AML-193 (cell line): ENCODE measurements around the gene GNAI1.

Source experiments
- DNase-seq, 2 experiments: peaks; one replicate each; lab custom pipeline; 2025; lab: John Stamatoyannopoulos, UW

Gene GNAI1

DNA sequence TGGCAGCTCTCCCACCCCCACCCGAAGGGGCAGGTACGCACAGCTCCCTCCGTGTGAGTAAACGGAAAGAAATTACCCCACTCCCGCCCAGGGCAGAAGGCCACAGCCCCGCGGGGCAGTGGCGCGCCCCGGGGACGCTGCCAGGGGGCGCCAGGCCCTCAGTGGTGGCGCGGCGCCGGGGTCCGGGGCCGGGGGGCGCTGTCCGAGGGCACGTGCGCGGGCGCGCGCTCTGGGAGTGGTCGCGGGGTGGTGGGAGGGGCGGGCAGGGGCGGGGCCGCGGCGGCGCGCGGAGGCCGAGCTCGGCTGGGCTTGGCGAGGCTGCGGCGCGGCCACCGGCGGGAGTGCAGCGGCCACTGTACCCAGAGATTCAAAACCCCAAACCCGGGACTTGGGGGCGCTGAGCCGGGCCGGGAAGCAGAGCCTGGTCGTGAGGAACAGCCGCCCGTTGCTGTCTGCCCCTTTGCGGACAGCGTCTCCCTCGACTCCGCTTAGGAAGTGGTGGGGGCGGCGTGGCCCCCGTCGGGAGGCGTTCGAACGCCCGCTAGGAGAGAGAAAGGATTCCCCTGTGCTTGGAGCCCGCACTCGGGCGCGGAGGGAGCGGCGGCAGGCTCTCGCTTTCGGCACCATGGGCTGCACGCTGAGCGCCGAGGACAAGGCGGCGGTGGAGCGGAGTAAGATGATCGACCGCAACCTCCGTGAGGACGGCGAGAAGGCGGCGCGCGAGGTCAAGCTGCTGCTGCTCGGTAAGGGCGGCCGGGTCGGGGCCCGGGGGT, at the start of gene GNAI1:
TSS of gene GNAI1 (plus strand) at position 296 of the 773 bp plus-strand sequence. CDS start at position 626, 330 bp downstream.
- no peak for DNase-seq

DNA sequence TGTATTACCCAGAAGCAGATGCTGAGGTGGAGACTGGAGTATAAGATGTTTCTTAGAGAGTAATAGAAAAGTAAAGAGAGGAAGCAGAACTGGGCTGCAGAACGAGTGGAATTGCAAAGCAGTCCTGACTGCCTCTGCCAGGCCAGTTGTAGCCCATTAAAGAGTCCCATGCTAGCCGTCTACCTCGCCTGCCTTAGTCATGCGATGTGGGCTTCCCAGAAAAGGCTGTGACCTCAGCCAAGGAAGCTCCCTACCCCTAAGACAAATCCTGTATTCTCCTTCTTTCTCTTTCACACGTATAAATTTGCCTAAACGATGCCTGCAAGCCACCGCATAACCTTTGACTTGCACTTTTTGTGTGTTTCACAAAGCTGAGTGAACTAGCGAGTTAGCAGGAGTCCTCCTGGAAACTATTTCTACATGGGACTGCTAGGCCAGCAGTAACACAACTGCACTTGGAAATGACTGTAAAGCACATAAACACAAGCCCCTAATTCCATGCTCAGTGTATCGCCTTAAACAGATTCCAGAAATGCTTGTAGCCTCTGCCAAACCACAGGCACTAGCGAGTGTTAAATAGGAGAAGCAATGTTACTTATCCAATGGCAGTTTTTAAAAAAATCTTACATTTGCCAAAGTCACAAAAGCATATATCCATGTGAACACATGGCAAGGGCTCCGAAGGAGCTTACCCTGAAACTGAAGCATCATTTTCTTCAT, 47.4 kb upstream of the GNAI1 start:
- no peak for DNase-seq

DNA sequence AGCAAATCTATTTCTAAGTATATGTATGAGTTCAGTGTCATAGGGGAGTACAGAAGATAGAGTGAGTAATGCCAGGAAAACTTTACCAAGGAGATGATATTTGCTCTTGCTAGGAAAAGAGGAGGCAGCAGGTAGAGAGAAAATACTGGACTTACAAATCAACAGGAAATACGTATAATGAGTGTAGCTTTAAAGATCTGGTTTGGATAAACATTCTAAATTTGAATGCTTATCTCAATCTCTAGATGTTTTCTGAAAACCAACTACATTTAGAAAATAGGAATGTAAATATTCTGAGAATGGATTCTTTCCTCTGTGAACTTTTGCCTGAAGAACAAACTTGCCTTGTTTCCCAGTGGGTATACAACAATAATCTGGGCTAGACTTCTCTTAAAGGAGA, 46.9 kb upstream of the GNAI1 start:
- no peak for DNase-seq

DNA sequence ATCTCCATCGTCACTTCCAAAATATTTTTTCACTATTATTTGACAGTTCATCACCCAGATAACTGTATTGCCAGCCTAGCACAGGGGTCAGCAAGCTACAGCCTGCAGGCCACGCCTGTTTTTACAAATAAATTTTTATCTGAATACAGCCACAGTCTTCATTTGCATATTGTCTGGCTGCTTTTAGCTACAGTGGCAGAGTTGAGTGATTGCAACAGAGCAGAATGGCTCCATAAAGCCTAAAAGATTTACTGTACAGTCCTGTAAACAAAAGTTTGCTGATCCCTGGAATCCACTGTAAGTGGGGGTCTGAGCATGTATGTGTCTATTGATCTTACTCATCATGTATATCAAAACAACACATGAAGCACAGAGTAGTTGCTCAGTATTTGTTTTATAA, 45.9 kb upstream of the GNAI1 start:
- no peak for DNase-seq

DNA sequence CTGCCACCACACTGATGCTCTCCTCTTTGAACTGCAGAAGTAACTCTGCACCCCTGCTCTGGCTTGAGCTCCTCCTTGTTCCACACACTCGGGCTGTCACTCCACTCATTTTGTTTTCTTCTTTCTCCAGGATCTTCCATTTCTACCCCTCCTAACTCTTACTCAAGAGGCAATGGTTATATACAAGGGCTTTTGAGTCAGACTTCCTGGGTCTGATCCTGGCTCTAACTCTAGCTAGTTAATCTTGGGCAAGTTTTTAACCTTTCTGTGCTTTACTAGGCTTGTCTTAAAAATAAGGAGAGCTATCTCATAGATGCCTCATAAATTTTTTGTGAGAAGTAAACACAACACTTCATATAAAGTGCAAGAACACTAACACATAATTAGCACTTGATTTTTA, 45.3 kb upstream of the GNAI1 start:
- DNase-seq = no peak

DNA sequence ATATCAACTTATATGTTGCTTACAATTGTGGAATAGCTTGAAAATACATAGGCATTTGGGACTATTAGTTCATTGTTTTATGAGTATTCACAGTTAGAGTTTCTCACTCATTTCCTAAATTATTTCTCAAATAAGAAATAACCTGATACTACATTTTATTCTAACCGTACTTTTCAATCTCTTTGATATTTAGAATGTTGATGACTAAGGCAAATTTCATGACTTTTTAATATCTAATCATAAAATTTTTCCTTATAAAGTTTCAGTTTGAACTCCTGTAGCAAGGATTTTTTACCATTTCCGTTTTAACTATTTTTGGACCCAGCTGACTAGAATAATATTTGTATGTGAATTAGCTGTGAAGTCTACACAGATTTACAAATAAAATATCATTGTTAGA, 41.3 kb upstream of the GNAI1 start:
- DNase-seq = no peak

DNA sequence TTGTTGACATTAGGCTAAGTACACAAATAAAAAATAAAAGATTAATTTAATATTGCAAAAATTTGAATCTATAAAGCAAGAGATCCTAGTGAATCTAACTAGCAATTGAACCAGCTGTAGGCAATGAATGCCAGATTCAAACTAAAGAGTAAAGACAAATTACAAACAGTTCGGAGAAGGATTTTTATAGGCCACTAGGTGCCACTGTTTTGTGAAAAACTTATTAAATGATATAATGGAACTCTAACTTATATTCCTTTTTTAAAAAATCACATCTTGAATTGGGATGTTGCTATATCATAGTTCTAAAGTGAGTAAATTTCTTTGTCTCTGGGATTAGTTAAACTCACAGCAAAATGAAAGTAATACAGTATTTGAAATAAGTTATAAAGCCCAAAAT, 39.1 kb upstream of the GNAI1 start:
- no peak for DNase-seq

DNA sequence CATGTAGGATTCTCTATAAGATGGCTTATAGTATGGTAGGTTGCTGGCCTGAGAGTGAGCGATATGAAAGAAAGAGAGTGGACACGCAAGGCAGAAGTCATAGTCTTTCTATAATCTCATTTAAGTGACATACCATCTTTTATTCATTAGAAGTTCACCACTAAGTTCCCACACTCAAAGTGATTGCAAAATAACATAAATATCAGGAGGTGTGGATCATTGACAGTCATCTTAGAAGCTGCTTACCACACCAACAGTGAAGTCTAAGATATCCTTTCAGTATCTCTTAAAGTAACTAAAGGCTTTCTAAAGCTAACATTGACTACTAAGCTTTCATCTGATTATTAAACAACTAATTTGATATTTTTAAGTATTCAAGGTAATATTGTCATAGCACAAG, 36.9 kb upstream of the GNAI1 start:
- DNase-seq = no peak

DNA sequence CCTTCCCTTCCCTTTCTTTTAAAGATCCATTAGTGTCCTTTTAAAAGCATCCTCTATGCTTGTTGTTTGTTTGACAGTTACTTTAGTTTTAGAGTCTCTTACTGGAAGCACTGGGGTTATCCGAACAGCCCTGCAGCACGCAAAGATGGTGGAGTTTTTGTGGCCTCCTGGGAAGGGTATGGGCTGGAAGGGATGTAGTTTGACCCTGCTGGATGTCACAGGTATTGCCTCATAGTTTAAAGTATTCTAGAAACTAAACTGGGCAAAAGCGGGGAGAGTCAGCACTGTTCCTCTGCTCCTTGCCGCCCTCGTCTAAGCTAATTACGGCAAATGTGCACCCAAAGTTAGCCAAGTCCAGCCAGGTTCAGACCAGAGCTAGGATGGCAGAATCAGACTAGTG, 35.8 kb upstream of the GNAI1 start:
- DNase-seq = no peak

DNA sequence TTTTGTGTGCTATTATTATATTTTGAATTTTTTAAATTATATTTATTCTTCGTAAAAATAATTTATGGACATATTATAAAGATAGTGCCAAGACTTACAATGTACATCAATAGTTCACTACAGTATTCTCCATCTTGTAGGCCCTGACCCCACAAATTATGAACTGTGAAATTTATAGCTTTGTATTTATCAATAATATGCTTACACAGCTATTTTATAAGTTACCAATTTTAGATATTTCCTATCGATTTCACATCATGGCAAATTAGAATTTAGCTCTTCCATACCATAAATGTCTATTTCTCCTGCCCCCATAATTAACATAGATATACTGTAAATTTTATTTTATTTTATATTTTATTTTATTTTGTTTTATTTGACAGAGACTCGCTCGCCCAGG, 34.4 kb upstream of the GNAI1 start:
- no peak for DNase-seq

DNA sequence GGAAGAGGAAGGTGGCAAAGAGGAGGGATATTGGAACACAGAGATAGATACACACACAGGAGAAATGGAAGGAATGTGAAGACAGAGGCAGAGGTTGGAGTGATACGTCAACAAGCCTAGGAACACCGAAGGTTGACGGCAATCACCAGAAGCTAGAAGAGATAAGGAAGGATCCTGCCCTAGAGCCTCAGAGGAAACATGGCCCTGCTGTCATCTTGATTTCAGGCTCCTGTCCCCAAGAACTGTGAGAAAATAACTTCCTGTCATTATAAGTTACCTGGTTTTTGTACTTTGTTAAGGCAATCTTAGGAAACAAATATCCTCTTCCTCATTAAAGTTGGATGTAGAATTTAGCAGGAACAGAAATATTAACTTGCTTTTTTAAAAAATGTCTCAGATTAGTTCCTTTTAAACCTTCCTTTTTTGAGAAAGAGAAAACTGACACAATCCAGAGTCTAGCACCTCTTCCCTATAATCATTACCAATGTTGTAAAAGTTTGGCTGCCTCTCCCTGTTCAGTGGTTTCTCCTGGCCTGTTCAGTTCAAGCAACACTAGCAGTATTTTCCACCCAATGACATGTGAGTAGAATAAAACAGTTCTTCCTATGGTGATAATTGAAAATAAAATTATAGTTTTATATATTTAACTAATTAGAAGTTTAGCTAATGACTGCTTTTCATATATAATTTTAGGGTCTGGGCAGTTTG, 28.8 kb upstream of the GNAI1 start:
- DNase-seq = no peak

DNA sequence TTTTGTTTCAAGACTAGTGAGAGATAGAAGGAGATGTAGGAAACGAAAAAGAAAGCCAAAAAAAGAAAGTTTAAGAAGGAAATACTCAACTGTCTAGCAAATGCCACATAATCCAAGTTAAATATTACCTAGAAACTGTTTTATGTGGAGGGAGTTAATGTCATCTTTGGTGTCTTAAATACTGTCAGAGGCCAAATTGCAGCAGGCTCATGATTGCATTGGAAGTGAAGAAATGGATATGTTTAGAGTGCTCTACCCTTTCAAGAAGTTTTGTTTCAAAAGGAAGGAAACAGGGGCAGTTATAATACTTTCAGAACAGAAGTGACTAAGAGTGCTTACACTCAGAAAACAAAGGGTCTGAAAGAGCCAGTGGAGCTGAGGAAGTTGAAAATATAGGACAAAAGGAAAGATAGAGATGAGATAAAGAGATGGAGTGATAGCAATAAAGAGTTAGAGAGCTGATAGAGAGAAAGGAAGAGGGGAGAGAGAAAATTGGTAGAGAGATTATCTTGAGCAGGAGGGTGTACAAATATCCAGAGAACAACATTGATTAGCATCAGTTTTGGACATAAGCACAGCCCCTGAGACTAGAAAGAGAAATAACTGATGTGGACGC, 28.0 kb upstream of the GNAI1 start:
- DNase-seq = no peak

DNA sequence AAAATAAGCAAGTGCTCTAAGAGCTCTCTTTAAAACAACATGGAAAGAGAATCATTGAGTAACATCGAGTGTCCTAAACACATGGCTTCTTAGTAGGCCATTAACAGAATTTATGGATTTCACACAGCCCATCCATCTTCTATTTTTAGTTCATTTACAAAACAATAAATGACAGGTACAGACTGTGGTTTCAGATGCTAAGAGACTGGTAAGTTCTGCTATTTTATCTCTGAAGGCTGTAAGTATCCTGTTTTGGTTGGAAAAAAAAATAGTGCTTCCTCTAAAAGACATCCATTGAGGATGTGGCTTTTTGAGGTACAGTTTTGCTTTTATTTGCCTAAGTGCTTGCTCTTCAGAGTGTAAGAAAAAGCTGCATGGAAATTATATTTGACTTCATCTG, 27.4 kb upstream of the GNAI1 start:
- DNase-seq = no peak

DNA sequence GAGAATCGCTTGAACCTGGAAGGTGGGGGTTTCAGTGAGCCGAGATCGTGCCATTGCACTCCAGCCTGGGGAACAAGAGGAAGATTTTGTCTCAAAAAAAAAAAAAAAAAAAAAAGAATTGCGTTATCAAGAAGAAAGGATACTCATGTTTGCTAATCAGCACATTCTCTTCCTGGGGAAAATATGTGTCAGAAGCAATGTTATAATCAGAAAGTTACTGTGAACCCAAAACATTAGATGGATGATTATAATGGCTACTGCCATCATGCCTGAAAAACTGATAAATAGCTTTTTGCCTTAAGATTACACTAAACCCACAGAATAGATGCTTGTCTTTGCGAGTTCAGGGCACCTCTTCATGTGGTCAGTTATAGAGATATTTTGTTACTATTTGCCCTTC, 24.3 kb upstream of the GNAI1 start:
- no peak for DNase-seq

DNA sequence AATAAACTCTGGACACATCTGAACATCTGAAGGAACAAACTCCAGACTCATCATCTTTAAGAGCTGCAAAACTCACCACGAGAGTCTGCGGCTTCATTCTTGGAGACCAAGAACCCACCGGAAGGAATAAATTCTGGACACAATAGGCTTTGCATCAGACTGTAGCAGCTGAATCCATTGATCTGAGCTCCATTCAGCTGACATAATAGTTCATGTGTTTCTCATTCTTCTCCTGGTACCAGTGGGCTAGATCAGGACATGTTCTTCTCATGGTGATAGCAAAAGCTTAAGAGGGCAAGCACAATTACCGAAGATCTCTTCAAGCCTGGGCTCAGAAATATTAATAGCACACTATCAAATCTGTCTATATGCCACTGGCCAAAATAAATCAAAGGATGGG, 20.5 kb upstream of the GNAI1 start:
- no peak for DNase-seq

DNA sequence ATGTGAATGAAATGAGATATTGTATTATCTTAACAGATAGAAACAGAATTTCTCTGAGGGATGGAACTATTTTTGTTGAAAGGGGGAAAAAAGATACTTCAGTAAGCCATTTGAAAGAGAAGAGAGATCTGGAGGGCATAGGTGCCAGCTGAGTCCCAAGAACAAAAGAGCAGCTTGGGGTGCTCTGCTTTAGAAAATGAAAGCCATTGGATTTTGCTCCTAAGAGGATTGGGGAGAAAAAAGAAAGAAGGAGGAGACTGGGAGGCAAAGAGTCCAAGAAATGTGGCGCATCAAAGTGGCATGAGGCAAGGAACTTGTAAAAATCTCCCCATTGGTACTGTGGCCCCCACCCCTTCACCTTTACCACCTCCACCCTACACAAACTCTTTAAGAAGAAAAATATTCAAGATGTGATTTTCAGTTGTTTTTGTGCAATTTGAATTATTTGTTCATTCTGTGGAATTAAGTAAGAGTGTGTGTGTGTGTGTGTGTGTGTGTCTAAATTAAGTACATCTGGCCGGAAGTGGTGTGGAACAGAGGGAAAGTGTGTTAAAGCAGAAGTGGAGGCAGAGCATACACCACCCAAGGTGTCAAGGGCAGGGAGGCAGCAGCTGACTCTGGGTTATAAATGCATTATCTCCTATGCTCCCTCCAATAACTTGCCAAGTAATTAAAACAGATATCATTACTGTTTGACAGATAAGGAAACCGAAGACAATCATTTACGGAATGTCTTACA, 9.9 kb upstream of the GNAI1 start:
- no peak for DNase-seq

DNA sequence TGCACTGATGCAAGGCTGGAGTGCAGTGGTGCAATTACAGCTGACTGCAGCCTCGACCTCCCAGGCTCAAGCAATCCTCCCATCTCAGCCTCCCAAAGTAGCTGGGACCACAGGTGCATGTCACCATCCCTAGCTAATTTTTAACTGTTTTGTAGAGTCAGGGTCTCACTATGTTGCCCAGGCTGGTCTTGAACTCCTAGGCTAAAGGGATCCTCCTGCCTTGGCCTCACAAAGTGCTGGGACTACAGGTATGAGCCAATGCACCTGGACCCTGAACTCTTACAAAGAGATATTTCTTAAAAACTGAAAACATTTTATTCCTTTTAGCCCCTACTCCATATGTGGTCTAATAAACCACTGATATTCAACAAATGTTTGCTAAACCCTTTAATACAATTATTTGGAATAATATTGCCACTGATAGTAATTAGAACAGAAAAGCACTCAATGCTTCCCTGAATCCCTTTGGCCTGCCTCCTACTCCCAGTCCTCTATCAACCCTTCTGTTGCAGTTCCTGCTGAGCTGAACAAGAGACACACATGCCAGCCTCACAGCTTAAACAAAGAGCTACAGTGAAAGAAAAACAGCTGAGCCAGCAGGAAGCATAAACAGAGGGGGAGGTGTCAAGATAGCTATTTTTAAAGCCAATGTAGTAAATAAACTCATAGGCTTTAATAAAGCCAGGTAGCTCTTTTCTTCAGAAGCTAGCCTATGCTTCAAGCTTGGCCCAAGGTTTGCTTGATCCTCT, 7.0 kb upstream of the GNAI1 start:
- no peak for DNase-seq

DNA sequence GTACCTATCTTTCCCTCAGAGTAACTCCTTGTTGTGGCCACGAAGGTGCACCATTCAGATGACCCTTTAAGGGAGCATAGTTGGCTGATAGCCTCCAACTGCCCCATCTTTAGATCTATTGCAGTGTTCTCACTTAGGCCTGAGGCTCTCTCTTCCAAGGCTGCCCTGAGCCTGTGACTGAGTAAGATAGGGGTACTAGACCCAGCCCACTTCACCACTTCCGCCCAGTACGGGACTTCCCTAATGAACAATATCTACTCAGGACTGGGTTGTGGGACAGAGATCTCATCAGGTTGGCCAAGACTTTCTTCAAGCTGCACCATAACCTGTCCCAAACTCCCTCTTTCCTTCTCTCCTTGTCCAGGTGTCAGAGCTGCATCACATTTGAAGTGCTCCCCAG, 5.7 kb upstream of the GNAI1 start:
- DNase-seq = no peak

DNA sequence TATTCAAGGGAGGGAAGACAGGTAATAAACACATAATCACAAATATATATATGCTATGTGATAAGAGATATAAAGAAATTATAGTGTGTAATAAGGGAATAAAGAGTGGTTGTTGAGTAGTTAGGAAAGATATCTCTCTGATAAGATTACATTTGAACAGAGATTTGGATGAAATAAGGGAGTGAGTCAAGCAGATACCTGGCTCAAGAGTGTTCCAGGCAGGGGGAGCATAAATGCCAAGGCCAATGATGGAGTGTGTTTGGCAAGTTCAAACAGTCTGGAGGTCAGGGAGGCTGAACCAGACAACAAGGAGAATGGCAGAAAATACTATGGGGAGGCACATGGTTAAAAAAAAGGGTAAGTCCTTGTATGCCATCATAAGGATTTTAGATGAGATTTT, 4.8 kb upstream of the GNAI1 start:
- no peak for DNase-seq

DNA sequence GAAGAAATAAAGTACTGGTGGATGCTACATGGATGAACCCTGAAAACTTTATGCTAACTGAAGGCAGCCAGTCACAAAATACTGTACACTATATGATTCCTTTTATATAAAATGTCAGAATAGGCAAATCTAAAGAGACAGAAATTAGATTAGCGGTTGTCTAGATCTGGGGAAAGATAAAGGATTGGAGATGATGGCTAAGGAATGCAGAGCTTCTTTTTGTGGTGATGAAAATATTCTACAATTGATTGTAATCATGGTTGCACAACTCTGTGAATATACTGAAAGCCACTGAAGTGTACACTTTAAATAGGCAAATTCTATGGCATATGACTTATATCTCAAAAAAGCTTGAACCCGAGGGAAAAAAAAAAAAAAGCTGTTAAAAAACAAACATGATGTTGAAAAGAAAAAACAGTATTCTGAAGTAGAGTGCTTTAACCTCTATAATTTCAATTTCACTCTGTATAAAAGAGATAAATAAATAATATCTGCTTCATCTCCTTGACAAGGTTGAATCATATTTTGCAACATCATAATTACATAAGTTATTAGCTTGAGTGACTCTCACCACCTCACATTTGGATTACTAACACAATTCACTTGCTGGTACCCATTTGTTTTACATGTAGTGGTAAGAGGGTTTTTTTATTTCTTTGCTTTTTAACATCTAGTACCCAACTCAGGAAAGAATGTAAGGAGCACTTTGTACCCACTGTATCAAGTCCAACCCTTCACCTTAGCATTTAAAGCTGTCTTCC, 2.8 kb upstream of the GNAI1 start:
- DNase-seq = no peak

DNA sequence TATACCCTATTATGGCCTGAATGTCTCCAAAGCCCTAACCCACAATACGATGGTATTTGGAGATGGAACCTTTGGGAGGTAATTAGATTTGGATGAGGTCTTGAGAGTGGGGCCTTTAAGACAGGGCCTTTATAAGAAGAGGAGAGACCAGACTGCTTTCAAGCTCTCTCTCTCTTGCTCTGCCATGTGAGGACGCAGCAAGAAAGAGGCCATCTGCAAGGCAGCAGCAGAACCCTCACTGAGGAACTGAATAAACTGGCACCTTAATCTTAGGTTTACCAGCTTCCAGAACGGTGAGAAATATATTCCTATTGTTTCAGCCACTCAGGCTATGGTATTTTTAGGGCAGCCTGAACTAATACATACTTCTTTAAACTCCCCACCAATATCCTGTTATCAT, 2.0 kb upstream of the GNAI1 start:
- DNase-seq = no peak
